ENCODE data around the gene FGF21.
A peak's percentile ranks its signal among the peaks of the same experiment; 100 is the strongest.

Gene FGF21

DNA sequence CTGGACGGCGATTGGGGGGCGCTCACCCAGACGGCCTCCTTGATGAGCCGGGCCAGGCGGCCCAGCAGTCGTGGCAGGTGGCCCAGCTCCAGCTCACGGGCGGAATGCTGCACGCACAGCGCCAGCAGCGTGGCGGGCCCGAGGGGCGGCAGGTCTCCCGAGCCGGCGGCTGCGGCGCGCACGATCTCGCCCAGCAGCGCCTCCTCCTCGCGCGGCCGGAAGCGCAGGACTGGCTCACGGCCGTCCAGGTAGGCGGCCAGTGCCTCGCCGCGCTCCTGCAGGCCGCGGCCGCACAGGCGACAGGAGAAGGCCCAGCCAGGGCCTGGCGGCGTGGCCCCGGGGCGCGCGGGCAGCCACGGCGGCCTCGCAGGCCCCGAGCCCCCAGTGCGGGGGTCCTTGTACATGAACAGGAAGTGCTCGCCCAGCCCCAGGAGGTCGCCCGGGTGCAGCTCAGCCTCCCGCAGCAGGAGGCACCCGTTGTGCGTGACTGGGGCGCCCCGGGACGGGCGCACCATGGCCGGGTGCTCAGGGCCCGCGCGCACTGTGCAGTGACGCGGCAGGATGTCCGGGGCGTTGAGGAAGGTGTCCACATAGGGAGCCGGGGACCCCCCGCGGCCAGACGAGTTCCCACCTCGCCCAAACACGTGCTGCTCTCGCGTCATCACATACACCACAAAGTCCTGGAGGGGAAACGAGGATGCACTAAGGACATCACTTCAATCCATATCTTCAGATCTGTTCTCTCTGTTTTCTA is 26.2 kb upstream of the FGF21 start:
- no peak for DNase-seq

DNA sequence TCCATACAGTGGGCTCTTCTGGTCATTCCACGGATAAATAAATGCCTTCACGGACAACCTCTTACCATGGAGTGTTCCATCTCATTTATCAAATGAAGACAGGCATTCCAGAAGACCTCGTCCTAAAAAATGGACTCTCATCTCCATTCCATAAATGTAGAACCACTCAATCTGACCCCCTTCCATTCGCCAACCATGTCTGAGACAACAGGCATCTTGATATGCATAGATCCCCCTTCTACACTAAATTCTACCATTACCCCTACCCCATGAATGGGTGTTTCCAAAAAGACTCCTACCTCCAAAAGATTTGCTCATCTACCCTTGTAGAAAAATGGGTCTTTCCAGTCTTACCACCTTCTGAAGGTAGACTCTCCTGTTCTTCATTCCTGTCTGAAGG is 23.9 kb upstream of the FGF21 start:
- no peak for DNase-seq

DNA sequence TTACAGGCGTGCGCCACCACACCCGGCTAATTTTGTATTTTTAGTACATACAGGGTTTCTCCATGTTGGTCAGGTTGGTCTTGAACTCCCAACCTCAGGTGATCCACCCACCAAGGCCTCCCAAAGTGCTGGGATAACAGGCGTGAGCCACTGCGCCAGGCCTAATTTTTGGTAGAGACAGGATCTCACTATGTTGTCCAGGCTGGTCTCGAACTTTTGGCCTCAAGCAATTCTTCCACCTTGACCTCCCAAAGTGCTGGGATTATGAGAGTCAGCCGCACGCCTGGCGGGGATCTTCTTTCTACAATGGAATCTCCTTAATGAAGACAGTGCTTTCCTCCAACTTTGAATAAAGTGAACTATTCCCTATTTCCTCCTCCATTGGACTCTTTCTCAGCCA is 20.7 kb upstream of the FGF21 start:
- no peak for DNase-seq

DNA sequence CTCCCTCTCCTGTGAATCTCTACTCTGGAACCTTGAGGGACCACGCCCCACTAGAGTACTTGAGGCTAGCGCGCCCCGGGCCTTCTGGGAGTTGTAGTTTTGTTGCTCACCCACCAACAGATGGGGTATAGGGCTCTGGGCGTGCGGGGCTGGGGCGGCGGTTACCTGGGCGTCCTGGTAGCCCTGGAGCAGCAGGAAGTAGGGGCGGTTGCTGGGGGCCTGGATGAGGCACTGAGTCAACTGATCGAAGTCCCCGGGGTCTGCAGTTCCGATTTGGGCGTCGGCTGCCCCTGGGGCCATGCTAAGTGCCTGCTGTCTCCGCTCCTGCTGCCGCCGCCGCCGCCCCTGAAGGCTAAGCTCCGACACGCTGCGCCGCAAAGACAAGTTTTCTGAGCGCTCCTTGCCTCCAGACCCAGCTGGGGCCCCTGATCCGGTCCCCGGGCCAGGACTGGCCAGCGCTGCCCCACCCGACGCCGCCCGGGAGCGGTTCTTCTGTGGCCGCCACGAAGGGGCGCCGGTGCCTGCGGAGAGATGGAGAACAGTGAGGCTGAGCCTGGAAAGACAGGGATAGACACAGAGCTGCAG is 20.2 kb upstream of the FGF21 start:
- no peak for DNase-seq

DNA sequence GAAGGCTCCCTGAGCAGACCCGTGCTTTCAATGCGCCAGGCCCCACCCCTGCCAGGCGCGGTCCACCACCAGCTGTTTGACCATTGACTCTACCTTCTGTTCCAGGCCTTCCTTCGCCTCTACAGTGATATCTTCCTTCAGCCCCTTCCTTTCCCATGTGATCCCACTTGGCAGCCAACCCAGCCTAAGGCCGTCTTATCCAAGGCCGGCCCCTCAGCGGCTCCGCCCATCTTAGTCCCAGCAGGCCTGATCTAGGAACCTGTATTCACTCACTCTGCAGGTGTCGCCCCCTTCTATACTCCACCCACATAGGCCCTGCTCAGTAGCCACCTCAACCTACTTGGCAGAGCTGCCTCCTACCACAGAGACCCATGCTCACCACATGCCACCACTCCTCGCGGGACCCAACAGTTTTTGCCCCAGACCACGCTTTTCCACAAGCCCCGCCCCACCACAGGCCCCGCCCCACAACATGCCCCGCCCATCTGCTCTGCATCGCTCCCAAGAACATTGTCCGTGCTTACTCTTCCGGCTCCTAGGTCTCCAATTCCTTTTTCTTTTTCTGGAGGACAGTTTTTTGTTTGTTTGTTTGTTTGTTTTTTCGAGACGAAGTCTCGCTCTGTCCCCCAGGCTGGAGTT is 17.8 kb upstream of the FGF21 start:
- peak; percentile 68 for DNase-seq

DNA sequence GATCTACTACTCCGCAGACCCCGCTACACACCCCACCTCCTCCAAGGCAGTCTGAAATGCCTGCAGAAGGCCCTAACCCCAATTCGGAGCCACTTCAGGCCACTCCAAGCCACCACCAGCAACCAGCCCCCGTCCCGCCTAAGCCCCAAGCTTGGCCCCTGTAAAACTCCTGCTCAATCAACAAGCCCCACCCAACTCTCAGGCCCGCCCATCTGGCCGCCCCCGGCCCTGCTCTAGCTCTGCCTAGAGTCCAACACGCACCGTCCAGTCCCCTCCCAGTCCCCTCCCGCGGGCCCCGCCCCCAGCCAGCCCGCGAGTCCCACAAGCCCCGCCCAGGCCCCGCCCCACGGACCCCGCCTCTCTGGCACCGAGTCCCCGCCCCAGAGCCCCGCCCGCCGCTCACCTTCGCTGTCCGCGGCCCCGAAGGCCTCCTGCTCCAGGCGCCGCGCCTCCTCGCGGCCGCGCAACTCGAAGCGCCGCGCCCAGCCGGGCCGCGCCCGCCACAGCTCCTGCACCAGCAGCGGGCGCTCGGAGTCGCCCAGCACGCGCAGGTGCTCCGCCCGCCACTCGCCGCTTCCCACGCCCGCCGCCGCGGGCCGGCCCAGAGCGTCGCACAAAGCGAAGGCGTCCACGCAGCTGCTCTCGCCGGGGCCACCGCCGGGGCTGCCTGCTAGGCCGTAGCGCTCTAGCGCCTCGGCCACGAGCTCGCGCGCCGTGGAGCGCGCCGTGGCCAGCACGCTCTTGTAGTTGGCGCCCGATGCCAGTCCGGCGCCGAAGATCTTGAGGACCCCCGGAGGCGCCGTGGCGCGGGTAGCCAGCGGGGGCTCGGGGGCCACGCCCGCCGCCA is 16.5 kb upstream of the FGF21 start:
- DNase-seq = peak; percentile 97

DNA sequence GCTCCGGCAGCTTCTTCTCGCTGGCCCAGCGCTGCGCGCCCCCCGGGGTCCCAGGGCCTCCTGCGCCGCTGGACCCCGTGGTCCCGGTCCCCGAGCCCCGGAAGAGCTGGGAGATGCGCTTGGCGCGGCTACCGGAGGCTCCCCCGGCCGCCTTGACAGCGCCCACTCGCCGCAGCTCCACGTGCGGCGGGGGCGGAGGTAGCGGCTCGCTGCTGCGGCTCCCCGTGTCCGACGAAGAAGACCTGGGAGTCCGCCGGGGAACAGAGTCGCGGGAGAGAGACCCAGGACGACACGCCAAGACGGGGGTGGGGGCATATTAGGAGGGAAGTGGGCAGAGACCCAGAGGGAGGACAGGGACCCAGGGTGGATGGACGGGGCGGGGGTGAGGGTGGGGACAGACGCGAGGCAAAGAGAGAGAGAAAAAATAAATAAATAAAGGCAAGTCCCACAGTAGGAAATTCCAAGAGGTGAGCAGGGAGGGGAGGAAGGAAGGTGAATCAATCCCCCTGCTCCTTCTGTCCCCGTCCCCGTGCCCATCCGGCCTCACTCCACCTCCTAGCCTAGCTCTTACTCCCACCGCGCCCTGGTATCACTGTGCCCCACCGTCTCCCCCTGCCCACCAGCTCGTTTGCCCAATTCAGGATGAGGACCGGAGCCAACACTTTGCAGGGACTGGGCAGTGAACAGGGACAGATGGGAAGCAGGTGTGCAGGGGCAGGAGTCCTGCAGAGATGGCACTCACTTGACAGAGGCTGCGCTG is 15.7 kb upstream of the FGF21 start:
- DNase-seq = no peak

DNA sequence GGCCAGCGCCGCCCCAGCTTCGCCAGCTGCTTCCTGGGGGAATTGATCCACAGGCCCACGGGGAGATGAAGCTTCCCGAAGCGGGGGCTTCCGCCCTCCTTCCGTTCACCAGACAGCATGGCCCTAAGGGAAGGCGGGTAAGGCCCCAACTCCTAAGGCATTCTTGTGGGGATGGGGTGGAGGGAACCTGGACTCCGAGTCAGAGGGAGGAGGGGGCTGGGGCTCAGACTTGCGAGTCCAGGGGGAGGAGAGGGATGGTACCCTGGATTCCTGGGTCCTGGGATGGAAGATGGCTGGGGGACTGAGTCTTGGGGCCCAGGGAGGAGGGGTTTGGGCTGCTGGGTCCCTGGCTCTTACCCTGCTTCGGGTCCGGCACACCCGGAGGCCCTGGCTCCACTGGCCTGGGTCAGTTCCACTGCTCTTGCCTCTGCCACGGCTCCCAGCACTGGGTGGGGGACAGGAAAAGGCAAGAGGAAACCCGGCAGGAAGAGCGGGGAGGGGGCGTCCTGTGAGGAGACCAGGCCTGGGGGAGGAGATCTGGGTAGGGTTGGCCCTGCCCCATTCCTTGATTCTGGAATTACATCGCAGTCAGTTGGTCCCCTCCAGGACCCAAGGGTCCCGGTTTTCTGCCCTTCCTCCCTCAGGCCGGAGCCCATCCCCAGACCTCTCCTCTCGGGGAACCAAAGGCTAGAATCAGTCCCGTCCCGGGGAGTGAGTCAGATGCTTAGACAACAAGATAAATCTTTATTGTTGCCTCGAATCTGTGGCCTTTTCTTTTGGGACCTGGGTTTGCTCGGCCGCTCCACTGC is 15.0 kb upstream of the FGF21 start, which contains the start of gene RASIP1:
Gene RASIP1 (minus strand): TSS at position 447 of the 809 bp plus-strand sequence. CDS start 328 bp downstream, at position 119.
- no peak for DNase-seq

DNA sequence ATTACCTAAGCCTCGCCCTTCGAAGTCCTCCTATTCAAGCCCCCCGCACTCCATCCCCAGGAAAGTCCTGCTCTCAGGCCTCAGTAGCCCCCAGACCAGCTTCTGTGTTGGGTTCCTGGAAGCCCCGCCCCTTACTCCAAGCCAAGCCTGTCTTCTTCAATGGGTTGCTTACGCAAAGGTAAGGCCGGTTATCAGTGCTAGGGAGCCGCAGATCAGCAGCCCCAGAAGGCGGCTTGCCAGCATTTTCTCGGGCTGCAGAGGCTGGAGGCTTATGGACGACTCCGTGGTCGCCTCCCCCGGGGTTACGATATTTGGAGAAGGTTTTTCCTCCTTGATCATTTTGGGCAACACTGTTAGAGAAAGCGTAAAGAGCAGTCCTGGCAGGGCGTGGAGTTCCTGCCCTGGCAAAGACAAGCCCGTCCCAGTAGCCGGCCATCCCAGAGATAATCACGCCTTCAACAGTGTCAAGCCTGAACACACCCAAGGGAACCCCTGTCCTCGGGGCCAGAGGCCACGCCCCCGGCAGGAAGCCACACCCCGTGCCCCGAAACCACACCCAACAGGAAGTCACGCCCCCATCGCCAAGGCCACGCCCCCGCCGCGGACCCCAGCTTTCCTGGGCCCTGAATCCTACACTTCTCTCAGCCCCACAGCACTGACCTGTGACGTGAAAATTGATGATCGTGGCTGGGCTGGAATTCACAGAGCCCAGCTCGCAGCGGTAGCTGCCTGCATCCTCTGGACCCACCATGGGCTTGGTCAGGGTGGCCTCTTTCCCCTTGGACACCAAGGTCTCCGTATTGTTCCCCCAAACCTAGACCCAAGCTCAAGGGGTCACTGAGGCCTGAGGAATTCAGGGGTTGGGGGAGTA is 14.0 kb upstream of the FGF21 start:
- no peak for DNase-seq

DNA sequence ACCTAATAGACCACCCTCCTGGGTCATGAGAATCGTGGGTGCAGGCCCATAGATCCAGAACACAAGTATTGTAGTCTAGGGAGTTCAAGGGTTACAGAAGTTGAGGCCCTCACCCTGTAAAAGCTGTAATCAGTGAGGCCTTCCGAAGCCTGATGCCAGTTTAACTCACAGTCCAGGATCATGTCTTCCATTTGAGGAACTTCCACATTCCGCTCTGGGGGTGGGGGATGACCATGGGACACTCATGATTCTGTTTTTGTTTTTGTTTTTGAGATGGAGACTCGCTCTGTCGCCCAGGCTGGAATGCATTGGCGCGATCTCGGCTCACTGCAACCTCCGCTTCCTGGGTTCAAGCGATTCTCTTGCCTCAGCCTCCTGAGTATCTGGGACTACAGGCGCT is 13.2 kb upstream of the FGF21 start:
- no peak for DNase-seq

DNA sequence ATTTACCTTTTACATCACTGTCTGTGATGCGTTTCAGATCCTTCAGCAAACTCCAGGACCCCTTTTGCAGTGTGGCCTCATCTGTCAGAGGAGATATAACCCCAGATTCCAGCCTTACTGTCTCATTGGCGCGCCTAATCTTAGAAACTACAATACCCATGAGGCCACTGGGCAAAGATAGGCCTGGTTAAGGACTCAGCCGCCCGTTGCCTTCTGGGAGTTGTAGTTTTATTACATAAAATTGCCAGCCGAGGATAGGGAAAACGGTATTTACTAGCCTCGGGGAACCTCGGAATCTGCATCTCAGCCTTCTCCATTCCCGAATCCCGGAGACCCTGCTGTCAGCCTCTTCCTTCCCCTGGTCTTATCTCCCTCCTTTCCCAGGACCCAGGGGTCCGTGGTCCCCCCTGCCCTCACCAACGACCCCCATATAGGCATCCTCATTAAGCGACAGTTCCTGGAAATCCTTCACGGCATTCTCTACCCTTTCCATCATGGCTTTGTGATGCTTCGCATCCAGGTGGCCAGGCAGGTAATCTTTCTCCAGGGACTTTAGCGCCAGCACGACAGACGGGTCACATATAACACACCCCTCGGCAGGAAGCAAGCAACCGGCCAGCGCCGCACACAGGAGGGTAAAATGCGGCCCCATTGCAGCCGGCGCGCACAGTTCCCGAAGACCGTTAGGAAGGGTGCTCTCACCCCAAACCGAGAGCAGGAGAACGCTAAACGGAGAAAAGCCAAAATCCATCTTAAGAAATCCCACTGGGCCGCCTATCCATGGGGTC is 9.9 kb upstream of the FGF21 start:
- DNase-seq = peak; percentile 62

DNA sequence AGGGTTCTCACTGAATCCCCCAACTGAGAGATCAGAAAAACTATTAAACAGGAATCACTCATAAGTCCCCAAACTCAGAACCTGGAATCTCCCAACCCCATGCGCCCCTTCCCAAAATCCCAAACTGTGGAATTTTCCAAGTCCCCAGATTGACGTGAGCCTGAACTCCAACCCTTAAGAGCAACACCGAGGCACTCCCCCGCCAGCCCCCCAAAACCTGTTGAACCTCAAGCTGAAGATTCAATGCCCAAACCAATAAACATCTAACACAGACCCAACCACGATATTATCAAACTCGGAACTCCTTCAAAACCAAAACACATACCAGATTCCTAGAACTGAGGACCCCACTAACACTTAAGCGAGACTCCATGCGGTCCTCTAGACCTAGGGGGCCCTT is 9.2 kb upstream of the FGF21 start:
- DNase-seq = no peak

DNA sequence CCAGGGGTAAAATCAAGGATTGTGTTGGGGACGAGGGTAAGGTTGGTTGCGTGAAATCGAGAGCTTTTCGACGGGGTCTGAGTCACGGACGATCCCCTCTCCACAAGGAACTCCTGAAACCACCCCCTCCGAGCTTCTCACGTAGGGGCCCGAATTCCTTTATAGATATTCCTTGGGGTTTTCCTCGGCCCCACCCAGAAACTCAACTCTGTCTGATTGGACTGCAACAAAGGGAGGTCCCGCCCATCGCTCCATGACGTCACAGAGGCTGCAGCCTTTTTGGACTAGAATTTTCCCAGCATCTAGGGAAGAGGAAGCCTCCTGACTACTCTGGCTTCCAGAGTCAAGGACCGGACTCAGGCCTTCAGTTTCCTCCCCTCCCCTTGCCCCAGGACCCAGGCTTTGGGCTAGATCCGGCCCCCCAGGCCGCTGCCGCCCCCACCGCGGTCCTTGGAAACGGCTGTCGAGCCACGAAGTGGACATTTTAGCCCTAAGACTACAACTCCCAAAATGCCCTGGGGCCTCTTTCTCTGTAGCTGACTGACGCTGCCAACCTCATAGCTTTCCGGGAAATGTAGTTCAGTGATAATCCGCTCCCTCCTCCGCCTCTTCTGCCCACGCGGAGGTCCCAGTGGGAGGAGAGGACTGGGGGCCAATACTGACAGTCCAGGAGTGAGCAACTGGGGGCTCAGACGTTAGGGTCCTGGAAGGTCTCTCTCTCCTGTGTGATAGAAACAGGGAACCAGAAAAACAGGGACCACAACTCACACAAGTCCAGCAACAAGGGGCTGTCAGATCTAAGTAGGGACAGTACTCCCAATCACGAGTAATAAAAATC is 8.4 kb upstream of the FGF21 start, which contains the start of gene IZUMO1:
Gene IZUMO1 (minus strand): TSS at position 172 of the 838 bp plus-strand sequence. CDS start 1,050 bp downstream, outside the sequence.
- DNase-seq = peak; percentile 86

DNA sequence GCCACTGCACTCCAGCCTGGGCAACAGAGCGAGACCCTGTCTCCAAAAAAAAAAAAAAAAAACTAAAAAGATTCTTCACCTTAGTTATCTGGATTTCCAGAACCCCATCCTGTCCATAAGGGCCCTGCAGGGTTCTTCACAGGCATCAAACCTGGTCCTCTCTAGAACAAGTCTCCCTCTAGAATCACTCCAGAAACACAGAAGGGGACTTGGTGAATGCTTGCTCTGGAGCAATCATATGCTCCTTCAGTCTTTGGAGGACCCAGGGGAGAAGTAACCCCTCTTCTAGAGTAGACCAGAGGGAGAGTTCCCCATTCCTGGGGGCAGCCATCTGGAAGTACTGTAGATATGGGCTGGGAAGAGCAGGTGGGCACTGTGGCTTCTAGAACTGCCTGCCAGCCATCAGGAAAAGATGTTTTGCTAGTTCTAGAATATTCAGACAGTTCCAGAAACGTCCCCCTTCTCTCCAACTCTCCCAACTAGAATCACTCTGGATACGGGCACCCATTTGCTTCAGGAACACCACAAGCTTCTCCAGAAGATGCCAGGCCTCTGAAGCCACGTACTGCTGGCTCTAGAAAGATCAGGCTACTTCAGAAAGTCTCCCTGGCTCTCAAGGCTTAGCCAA is 5.6 kb upstream of the FGF21 start:
- no peak for DNase-seq

DNA sequence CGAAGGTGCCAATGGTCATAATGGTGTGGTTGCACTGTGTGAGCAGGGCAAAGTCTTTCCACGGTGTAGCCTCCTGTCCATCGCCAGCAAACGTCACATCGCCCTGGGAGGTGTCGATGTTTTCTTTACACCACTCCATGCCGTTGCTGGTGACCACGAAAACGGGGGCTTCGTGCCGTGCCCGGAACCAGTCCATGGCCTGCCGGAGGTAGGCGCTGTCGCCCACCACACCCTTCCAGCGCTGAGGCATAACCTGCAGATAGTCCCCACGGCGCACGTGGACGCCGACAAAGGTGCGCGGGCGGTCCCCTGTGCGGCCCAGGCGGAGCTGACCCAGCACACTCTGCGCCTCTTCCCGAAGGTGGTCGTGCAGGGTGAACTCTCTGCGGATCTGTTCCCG is 5.0 kb upstream of the FGF21 start:
- no peak for DNase-seq

DNA sequence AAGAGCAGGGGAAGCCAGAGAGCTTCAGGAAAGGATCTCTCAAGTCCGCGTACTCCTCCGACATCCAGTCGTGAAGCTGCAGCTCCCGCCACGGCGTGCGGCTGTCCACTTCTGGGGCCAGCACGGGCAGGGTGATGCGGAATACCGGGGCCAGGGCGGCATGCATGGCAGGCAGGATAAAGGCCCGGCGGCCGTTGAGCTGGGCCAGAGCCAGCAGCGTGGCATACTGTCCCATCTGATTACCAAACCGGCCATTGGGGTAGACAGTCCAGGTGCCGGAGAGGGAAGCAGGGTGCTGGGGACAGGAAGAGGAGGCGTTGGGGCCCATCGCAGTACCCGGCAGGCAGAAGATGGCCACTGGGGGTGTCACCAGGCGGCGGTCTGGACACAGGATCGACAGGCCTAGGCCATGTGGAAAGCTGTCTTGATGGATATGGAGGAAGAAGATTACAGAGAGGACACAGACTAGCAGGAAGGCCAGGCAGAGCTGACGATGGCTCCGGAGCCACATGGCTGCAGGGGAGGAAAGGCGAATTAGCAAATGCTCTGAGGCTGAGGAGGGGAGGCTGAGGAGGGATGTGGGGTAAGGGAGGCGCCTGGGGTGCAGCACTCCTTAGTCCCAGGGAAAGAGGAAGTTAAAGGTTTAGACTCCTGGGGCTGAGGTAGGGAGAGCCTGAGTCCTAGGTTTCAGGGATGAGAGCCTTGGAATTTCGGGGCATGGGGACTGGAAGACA is 4.4 kb upstream of the FGF21 start:
- DNase-seq = no peak

DNA sequence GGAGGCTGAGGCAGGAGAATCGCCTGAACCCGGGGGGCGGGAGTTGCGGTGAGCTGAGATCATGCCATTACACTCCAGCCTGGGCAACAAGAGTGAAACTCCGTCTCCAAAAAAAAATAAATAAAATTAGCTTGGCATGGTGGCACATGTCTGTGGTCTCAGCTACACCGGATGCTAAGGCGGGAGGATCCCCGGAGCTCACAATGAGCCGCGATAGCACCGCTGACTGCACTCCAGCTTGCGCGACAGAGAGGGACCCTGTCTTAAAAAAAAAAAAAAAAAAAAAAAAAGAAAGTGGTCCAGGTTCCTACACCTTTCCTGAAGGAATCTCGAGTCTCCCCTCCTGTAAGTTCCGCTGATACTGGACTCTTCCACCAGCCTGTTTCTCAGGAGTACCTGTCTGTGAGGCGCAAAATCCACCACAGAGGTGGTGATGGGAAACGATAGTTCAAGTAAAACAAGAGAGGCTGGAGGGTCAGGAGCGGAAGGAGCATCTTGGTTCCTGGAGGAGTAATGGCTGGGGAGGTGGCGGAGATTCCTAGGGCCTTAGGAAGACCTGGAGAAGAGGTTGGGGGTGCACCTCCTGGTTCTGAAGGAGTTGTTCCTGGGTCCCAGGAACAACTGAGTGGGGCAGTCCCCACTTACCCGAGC is 3.4 kb upstream of the FGF21 start:
- DNase-seq = no peak

All from femur (tissue), 1 donor.